Right lobe of liver (tissue), 6 donors: ENCODE results near the gene GCAT. TPM values are rescaled to one million over a fixed set of nuclear protein-coding genes. Genes with fewer than 3 reads are reported as not detected.

Experiments used
- ATAC-seq, 4 donors: fragments of 200-7000 bp; cut with Tn5 transposase; one replicate each; pipeline ENCODE4 v1.9.1; 2020; ENCODE audit warnings: mild to moderate bottlenecking in 4 of 4, moderate library complexity in 4 of 4
- DNase-seq, 3 donors: peaks; one replicate each; pipeline ENCODE4 v3.0.0-alpha.2; 2020
- H3K27ac ChIP-seq, 3 donors: fragments of 200-600 bp; one replicate each; pipeline ENCODE4 v1.8.0; 2022
- H3K27me3 ChIP-seq, 2 donors: fragments of 200-600 bp; one replicate each; pipeline ENCODE4 v1.8.0; 2022
- H3K36me3 ChIP-seq, 4 donors: fragments of 200-600 bp; sonication (generic) in 1 of 4; one replicate each; pipeline versions ENCODE4 v1.5.1 to v1.8.0; 2017 to 2022; ENCODE audit warnings: control low read depth in 1 of 4
- H3K4me1 ChIP-seq, 4 donors: fragments of 200-600 bp; sonication (generic) in 1 of 4; one replicate each; pipeline versions ENCODE4 v1.5.1 to v1.8.0; 2017 to 2022; ENCODE audit warnings: control low read depth in 1 of 4
- H3K4me3 ChIP-seq, 3 donors: fragments of 200-600 bp; one replicate each; pipeline ENCODE4 v1.8.0; 2022
- H3K9me3 ChIP-seq, 4 donors: fragments of 200-600 bp; sonication (generic) in 1 of 4; one replicate each; pipeline versions ENCODE4 v1.5.1 to v1.8.0; 2017 to 2022; ENCODE audit warnings: control low read depth in 1 of 4
- CTCF ChIP-seq, 4 donors: fragments of 200-600 bp in 3 of 4; fragments of 450-650 bp in 1 of 4; IDR thresholded peaks; one replicate each; pipeline versions ENCODE4 v1.5.1 to v1.8.0; 2016 to 2022; ENCODE audit warnings: antibody characterized with exemption in 4 of 4, mild to moderate bottlenecking in 2 of 4
- POLR2A ChIP-seq: fragments of 450-650 bp; IDR thresholded peaks from one replicate; pipeline ENCODE4 v1.6.1; 2017; ENCODE audit warnings: antibody characterized with exemption, mild to moderate bottlenecking
- WGBS: methylation state at CpG from one replicate; pipeline ENCODE4 v1.1.6; 2018; ENCODE audit warnings: low coverage, low lambda C conversion rate; ENCODE audit not compliant: insufficient coverage; ENCODE audit errors: missing lambda C conversion rate; 5-methylcytosine and 5-hydroxymethylcytosine counted together
- intact Hi-C, 2 donors: fragments of 100-400 bp; cut with DNase I; formaldehyde crosslinking; loops; one replicate each; pipeline versions ENCODE4 v1.11.2 to v1.14.1; 2022
- total RNA-seq, 6 experiments: library from RNA; depleted of rRNA in 2 of 6; stranded (reverse); fragments of >200 nt in 2 of 6; fragmentation: NEBNext Ultra II Directional in 3 of 6; extraction: Animal tissue kit (Norgen Biotek cat#: 25700) in 3 of 6; gene quantifications; one replicate each; pipeline versions ENCODE4 v1.1.0 to v1.2.4, GENCODE V29; 2016 to 2023
- donor health status: DM: no; HTN: yes; CAD: no.
- donor health status: DM: no; HTN: no; CAD: no.
- donor health status: DM: no; HTN: no; CAD: no.
- donor health status: DM: no; HTN: yes; CAD: no.
- donor health status: DM: no; HTN: yes; CAD: no.

The GCAT gene
- total RNA-seq, 6 experiments from 2014 or later: 21.9 to 43.0 (median 29.8) TPM

- intact Hi-C loops: no loop called here
- Histone ChIP-seq H3K4me3 (no peak overlapping the region), H3K27me3 (no peaks in the 10 kb centered on the region), H3K9me3 (no peaks in the 10 kb centered on the region), H3K36me3 (peaks cover 0 to 10% (median 2%) of the 10 kb centered on the region in 4 donors), H3K27ac (no peak overlapping the region), H3K4me1 (peaks cover 0 to 8% (median 4%) of the 10 kb centered on the region in 4 donors)
- no peak for DNase-seq
- peak in 2 of 4 donors; percentile 11 to 59 for ATAC-seq
- WGBS: 50% methylated on average over 1 of the region's 13 CpGs
- TF ChIP-seq POLR2A (no peak), CTCF (IDR thresholded peaks at IDR 0.05) (no peak)
Observed at GRCh38 chr22:37765498-37765897, 42.2 kb upstream of the GCAT start.

- Histone ChIP-seq H3K4me1 (peaks cover 0 to 2% (median 1%) of the 10 kb centered on the region in 4 donors), H3K9me3 (no peaks in the 10 kb centered on the region), H3K4me3 (no peak overlapping the region), H3K27ac (no peak overlapping the region), H3K36me3 (peaks cover 0 to 10% (median 2%) of the 10 kb centered on the region in 4 donors), H3K27me3 (no peaks in the 10 kb centered on the region)
- DNase-seq: no peak
- intact Hi-C loops: no loop called here
- 31% methylated on average over 3 of the region's 8 CpGs for WGBS
- no peak for ATAC-seq
- TF ChIP-seq POLR2A (no peak), CTCF (IDR thresholded peaks at IDR 0.05) (no peak)
Observed at GRCh38 chr22:37765953-37766576, 41.7 kb upstream of the GCAT start.

DNA sequence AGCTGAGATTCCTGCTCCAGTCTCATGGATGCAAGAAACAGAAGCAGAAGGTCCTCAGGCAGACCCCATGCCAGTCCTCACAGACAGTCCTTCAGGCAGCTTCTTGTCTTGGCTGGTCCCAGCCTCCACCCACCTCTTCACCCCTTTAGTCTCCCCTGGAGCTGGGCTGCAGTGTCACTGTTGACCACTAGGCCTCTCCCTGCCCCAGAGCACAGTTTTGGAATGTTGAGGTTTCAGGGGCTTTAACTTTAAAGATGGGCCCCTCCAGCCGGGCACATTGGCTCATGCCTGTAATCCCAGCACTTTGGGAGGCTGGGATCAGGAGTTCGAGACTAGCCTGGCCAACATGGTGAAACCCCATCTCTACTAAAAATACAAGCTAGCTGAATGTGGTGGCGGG, 39.5 kb upstream of the GCAT start:
- no peak overlapping the region for H3K4me3 ChIP-seq
- H3K4me1 ChIP-seq: no peaks in the 10 kb centered on the region
- TF ChIP-seq CTCF (IDR thresholded peaks at IDR 0.05) (peak in 1 of 4 donors; percentile 13), POLR2A (no peak)
- H3K36me3 ChIP-seq: peaks cover 0 to 22% (median 9%) of the 10 kb centered on the region in 4 donors
- DNase-seq (no peak), ATAC-seq (no peak)
- WGBS: no CpG with 5 or more reads among the region's 3 CpGs
- intact Hi-C loops: no loop called here
- H3K9me3 ChIP-seq: no peaks in the 10 kb centered on the region
- H3K27me3 ChIP-seq: no peaks in the 10 kb centered on the region
- no peak overlapping the region for H3K27ac ChIP-seq

DNA sequence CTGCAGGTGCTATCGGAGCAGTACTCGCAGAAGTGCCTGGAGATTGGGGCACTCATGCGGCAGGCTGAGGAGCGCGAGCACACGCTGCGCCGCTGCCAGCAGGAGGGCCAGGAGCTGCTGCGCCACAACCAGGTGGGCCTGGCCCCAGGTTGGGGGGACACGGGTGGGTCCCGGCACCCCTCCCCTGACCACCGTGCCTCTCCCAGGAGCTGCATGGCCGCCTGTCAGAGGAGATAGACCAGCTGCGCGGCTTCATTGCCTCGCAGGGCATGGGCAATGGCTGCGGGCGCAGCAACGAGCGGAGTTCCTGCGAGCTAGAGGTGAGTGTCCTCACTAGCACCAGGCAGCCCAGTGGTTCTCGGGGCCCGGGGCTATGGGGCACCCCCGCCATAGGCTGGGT, 38.7 kb upstream of the GCAT start:
- DNase-seq (no peak), ATAC-seq (no peak)
- TF ChIP-seq CTCF (IDR thresholded peaks at IDR 0.05) (no peak), POLR2A (no peak)
- no peaks in the 10 kb centered on the region for H3K27me3 ChIP-seq
- no peak overlapping the region for H3K27ac ChIP-seq
- H3K4me3 ChIP-seq: no peak overlapping the region
- no peaks in the 10 kb centered on the region for H3K4me1 ChIP-seq
- intact Hi-C loops: no loop called here
- peaks cover 0 to 22% (median 9%) of the 10 kb centered on the region in 4 donors for H3K36me3 ChIP-seq
- WGBS: 92% methylated on average over 2 of the region's 24 CpGs
- no peaks in the 10 kb centered on the region for H3K9me3 ChIP-seq
